K562 (cell line): ENCODE data around the gene DPEP2NB. TPM values are rescaled to one million over a fixed set of nuclear protein-coding genes. Genes with fewer than 3 reads are reported as not detected.

Experiments used
- ATAC-seq: fragments of 200-7000 bp; cut with Tn5 transposase; 3 replicates; pipeline ENCODE4 v1.9.1; 2020; ENCODE audit warnings: moderate library complexity
- BruUV-seq: library from RNA; stranded (reverse); fragments of 400-500 nt; replicated peaks from 2 replicates; lab custom pipeline; 2021; lab: Mats Ljungman, UMichigan
- CTCF ChIA-PET: fragments of 300-600 bp; formaldehyde crosslinking; extraction: SDS; loops from one replicate; lab custom pipeline; 2021; ENCODE audit warnings: low intra/inter-chr PET ratio; lab: Yijun Ruan, JAX
- POLR2A ChIA-PET: fragments of 300-600, 350-650 bp; sonication (Branson Sonifier 250); formaldehyde crosslinking; extraction: SDS; loops from one replicate; lab custom pipeline; 2021; ENCODE audit warnings: antibody characterized with exemption, inconsistent platforms; lab: Yijun Ruan, JAX
- DNase-seq, 4 experiments: peaks; one replicate each; pipeline versions ENCODE4 v3.0.0 to v3.0.0-alpha.2; 2011 to 2018; ENCODE audit warnings: low spot score in 3 of 4, mixed read lengths in 3 of 4; ENCODE audit errors: extremely low read depth in 1 of 4
- FAIRE-seq: peaks from 2 replicates; lab custom pipeline; 2011; peaks lifted over from hg19 to GRCh38; lab: Jason Lieb, UNC
- H2AFZ ChIP-seq: 2 replicates; pipeline ENCODE4 v1.6.0; 2011; ENCODE audit warnings: low read depth, low read length, control low read depth, inconsistent platforms
- H3K27ac ChIP-seq: fragments of 200-600 bp; 3 replicates; pipeline ENCODE4 v1.8.0; 2011; ENCODE audit warnings: low read depth, mild to moderate bottlenecking, control low read depth, inconsistent platforms, low read length, moderate library complexity, mixed read lengths; ENCODE audit errors: extremely low read depth
- H3K27me3 ChIP-seq, 2 experiments: fragments of 300-600 bp in 1 of 2; 2 replicates in 1 of 2; 3 replicates in 1 of 2; pipeline versions ENCODE4 v1.6.0 to v1.8.0; 2011; ENCODE audit warnings: inconsistent platforms in 2 of 2, low read length in 2 of 2, mild to moderate bottlenecking in 1 of 2, mixed read lengths in 1 of 2, moderate library complexity in 1 of 2; ENCODE audit not compliant: control insufficient read depth in 2 of 2, insufficient read depth in 2 of 2
- H3K36me3 ChIP-seq: fragments of 300-600 bp; 3 replicates; pipeline ENCODE4 v1.8.0; 2011; ENCODE audit warnings: mild to moderate bottlenecking, low read length, inconsistent platforms; ENCODE audit not compliant: control insufficient read depth, insufficient read depth
- H3K4me1 ChIP-seq, 2 experiments: fragments of 200-600 bp in 1 of 2; replicated peaks in 1 of 2; 2 replicates in 1 of 2; 3 replicates in 1 of 2; pipeline versions ENCODE4 v1.5.1 to v1.8.0; 2011; ENCODE audit warnings: inconsistent platforms in 2 of 2, low read length in 2 of 2, mild to moderate bottlenecking in 1 of 2, mixed read lengths in 1 of 2, moderate library complexity in 1 of 2; ENCODE audit not compliant: control insufficient read depth in 2 of 2, insufficient read depth in 2 of 2
- H3K4me2 ChIP-seq: 2 replicates; pipeline ENCODE4 v1.6.1; 2011; ENCODE audit warnings: low read length, control low read depth, inconsistent platforms, mixed read lengths; ENCODE audit not compliant: insufficient read depth
- H3K4me3 ChIP-seq: fragments of 200-600 bp; sonication (generic), shearing (Covaris generic); 2 replicates; pipeline ENCODE4 v1.5.1; 2016; ENCODE audit warnings: control low read depth, inconsistent platforms
- H3K79me2 ChIP-seq: fragments of 200-600 bp; 3 replicates; pipeline ENCODE4 v1.8.0; 2011; ENCODE audit warnings: low read length, inconsistent platforms; ENCODE audit not compliant: control insufficient read depth, insufficient read depth
- H3K9ac ChIP-seq, 2 experiments: 2 replicates each; pipeline versions ENCODE4 v1.6.0 to v1.6.1; 2011; ENCODE audit warnings: low read depth in 2 of 2, low read length in 2 of 2, control low read depth in 1 of 2, inconsistent platforms in 1 of 2, mild to moderate bottlenecking in 1 of 2, mixed read lengths in 1 of 2; ENCODE audit not compliant: insufficient read depth in 1 of 2
- H3K9me1 ChIP-seq: one replicate; pipeline ENCODE4 v1.6.0; 2011; ENCODE audit warnings: inconsistent platforms, mild to moderate bottlenecking, low read length, moderate library complexity; ENCODE audit not compliant: control insufficient read depth, insufficient read depth
- H3K9me3 ChIP-seq: replicated peaks from 2 replicates; pipeline ENCODE4 v1.5.1; 2011; ENCODE audit warnings: low read depth, low read length, inconsistent platforms; ENCODE audit not compliant: control insufficient read depth, insufficient read depth
- H4K20me1 ChIP-seq: replicated peaks from 2 replicates; pipeline ENCODE4 v1.6.1; 2011; ENCODE audit warnings: low read length, inconsistent platforms, mixed read lengths; ENCODE audit not compliant: control insufficient read depth, insufficient read depth
- CC2D1A ChIP-seq: fragments of 450-650 bp; IDR thresholded peaks from 2 replicates; pipeline ENCODE4 v1.6.1; 2017; ENCODE audit warnings: mild to moderate bottlenecking
- CEBPG ChIP-seq, 3 experiments: fragments of 200-800 bp in 1 of 3; sonication (Bioruptor generic) in 1 of 3; sonication (generic) in 1 of 3; formaldehyde crosslinking in 1 of 3; IDR thresholded peaks in 2 of 3; conservative IDR thresholded peaks in 1 of 3; 2 replicates each; pipeline versions ENCODE4 v1.6.1 to v1.8.0; 2016 to 2022; ENCODE audit warnings: missing compliant biosample characterization in 2 of 3, missing genetic modification characterization in 2 of 3, mild to moderate bottlenecking in 1 of 3, missing genetic modification reagents in 1 of 3
- DPF2 ChIP-seq: fragments of 450-650 bp; IDR thresholded peaks from 2 replicates; pipeline ENCODE4 v1.6.1; 2016
- ELF1 ChIP-seq: fragments of 200-800 bp; sonication (Bioruptor generic); IDR thresholded peaks from 2 replicates; pipeline ENCODE4 v1.6.1; 2016; ENCODE audit warnings: missing genetic modification characterization, missing compliant biosample characterization
- HDAC3 ChIP-seq: fragments of 450-650 bp; IDR thresholded peaks from 2 replicates; pipeline ENCODE4 v1.6.1; 2018; ENCODE audit warnings: borderline replicate concordance, mild to moderate bottlenecking, moderate library complexity; ENCODE audit not compliant: partially characterized antibody
- HMG20A ChIP-seq: fragments of 450-650 bp; formaldehyde crosslinking; conservative IDR thresholded peaks from 2 replicates; pipeline ENCODE4 v1.4.0; 2020; ENCODE audit warnings: mild to moderate bottlenecking, mixed read lengths
- HNRNPK ChIP-seq: fragments of 200-400 bp; formaldehyde crosslinking; IDR thresholded peaks from one replicate; pipeline ENCODE4 v1.6.1; 2018; ENCODE audit warnings: mild to moderate bottlenecking, low read depth, low read length; ENCODE audit not compliant: poor library complexity, severe bottlenecking
- KHSRP ChIP-seq: fragments of 450-650 bp; IDR thresholded peaks from 2 replicates; pipeline ENCODE4 v1.6.1; 2017
- KLF16 ChIP-seq: IDR thresholded peaks from 2 replicates; pipeline ENCODE4 v1.6.1; 2016; ENCODE audit warnings: antibody characterized with exemption
- MBD2 ChIP-seq: sonication (generic); IDR thresholded peaks from 2 replicates; pipeline ENCODE4 v1.6.1; 2016; ENCODE audit warnings: low read depth, borderline replicate concordance
- NR2F6 ChIP-seq: fragments of 450-650 bp; formaldehyde crosslinking; IDR thresholded peaks from 2 replicates; pipeline ENCODE4 v1.4.0; 2020; ENCODE audit warnings: mild to moderate bottlenecking
- REST ChIP-seq, 2 experiments: fragments of 450-650 bp; formaldehyde crosslinking in 1 of 2; IDR thresholded peaks; 2 replicates each; pipeline versions ENCODE4 v1.4.0 to v1.6.1; 2014 to 2020; ENCODE audit warnings: mild to moderate bottlenecking in 2 of 2, borderline replicate concordance in 1 of 2, low read depth in 1 of 2
- TCF7 ChIP-seq: sonication (generic); IDR thresholded peaks from 2 replicates; pipeline ENCODE4 v1.6.1; 2016; ENCODE audit warnings: antibody characterized with exemption, borderline replicate concordance
- TEAD2 ChIP-seq: fragments of 450-650 bp; IDR thresholded peaks from 2 replicates; pipeline ENCODE4 v1.6.1; 2016; ENCODE audit warnings: missing genetic modification characterization, control low read depth, missing compliant biosample characterization
- U2AF2 ChIP-seq: fragments of 200-400 bp; formaldehyde crosslinking; optimal IDR thresholded peaks from 2 replicates; pipeline ENCODE3; 2017; ENCODE audit warnings: low read depth, mild to moderate bottlenecking, low read length
- ZNF644 ChIP-seq: fragments of 200-800 bp; sonication (Bioruptor generic); IDR thresholded peaks from 2 replicates; pipeline ENCODE4 v1.6.1; 2016; ENCODE audit warnings: low read depth, missing genetic modification characterization, missing compliant biosample characterization
- WGBS: fragments of 100-300 bp; shearing (Covaris generic); methylation state at CpG from one replicate; pipeline ENCODE4 v1.1.6; 2016; ENCODE audit warnings: low coverage, mixed read lengths; ENCODE audit not compliant: insufficient coverage; ENCODE audit errors: missing lambda C conversion rate; 5-methylcytosine and 5-hydroxymethylcytosine counted together
- in situ Hi-C: fragments of 300-500 bp; cut with MboI; formaldehyde crosslinking; loops from 4 replicates; pipeline ENCODE4 v1.15.0; 2018; ENCODE audit warnings: inconsistent platforms, mixed read lengths
- intact Hi-C: fragments of 100-400 bp; cut with micrococcal nuclease; formaldehyde crosslinking; loops from 2 replicates; pipeline ENCODE4 v1.14.2; 2022
- polyA plus RNA-seq, 8 experiments: library from polyadenylated mRNA; depleted of rRNA in 4 of 8; stranded (reverse) in 5 of 8; unstranded in 3 of 8; fragments of >200 nt; fragmentation: Nextera tagmentation in 2 of 8; fragmentation: Illumina TruSeq in 1 of 8; extraction: Ambion mirVana in 2 of 8; extraction: Trizol in 1 of 8; gene quantifications; 2 replicates each; pipeline versions ENCODE4 v1.2.1 to v1.2.3, GENCODE V29; 2011 to 2014; ENCODE audit warnings: inconsistent platforms in 1 of 8, missing spikeins in 1 of 8
- total RNA-seq, 7 experiments: library from RNA; depleted of rRNA in 6 of 7; stranded (reverse); fragments of >200 nt in 6 of 7; fragmentation: Illumina TruSeq in 2 of 7; extraction: Trizol in 2 of 7; gene quantifications; 2 replicates each; pipeline versions ENCODE4 v1.2.1 to v1.2.3, GENCODE V29; 2011 to 2021; ENCODE audit warnings: low replicate concordance in 1 of 7

DPEP2NB gene
- total and polyA plus RNA-seq, 9 of the 15 experiments (the other 6 are each of a cell fraction or from before 2014, with no cell fraction given): not detected

DNA sequence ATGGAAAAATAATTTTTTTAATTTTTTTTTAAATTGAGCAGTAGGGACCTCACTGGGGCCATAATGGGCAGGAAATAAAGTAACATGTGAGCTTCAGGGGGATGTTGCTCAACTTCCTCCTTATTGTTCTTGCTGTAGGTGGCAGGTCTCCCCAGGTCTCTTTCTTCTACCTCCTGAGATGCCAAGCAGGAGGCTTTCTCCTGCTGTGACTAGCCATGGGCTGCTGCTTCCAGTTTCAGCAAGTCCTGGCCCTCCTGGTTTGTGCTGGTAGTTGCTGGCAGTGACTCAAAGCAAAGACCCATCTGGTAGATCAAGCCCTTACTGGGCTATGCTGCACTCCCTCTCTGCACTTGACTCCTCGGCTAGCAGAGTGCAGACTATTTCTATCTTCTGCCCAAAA is 2.3 kb downstream of the DPEP2NB start:
- Histone ChIP-seq H3K9ac (no peak overlapping the region; a peak in 1 of 4 replicates), H3K27me3 (no peaks in the 10 kb centered on the region; a peak in 1 of 5 replicates), H3K27ac (no peak overlapping the region), H3K9me1 (no peaks in the 10 kb centered on the region), H3K79me2 (no peaks in the 10 kb centered on the region), H3K36me3 (no peaks in the 10 kb centered on the region), H3K9me3 (no peaks in the 10 kb centered on the region), H2AFZ (peak overlapping the region; percentile 27; the same call in 1 of the 2 replicates), H4K20me1 (no peaks in the 10 kb centered on the region), H3K4me2 (no peak overlapping the region), H3K4me1 (peaks cover 0 to 13% of the 10 kb centered on the region in 2 experiments; a peak in 2 of 5 replicates), H3K4me3 (no peak overlapping the region)
- FAIRE-seq (no peak), DNase-seq (no peak), ATAC-seq (peak; percentile 23; the same call in 1 of the 3 replicates)
- ChIA-PET CTCF (no interaction called here), POLR2A (interaction anchor here (0.6 to 2.7 kb wide), 3 partner anchors 9 to 168 kb away, joined by 3 to 13 read pairs (median 3); partner anchors contain the start of genes DDX28 and DUS2)
- 14% methylated on average over 1 of the region's 1 CpG for WGBS
- no TSS peak for BruUV-seq
- intact Hi-C loops (no loop called here), in situ Hi-C loops (no loop called here)
- TF ChIP-seq CC2D1A (no peak), KLF16 (peak; percentile 62; the same call in 1 of the 2 replicates), TCF7 (no peak), TEAD2 (tag) (no peak), ZNF644 (tag) (no peak), CEBPG (CRISPR knock-in tag; IDR thresholded peaks at IDR 0.05) (0 out of 2 replicates have a peak, but pooled peaks have one; percentile 14), CEBPG (tag; conservative IDR thresholded peaks at IDR 0.05 in 1 of 2, IDR thresholded peaks at IDR 0.05 in 1 of 2) (no peak), DPF2 (no peak), NR2F6 (CRISPR knock-in tag) (no peak), KHSRP (no peak), U2AF2 (no peak), HMG20A (CRISPR knock-in tag) (no peak), MBD2 (no peak), HDAC3 (no peak), ELF1 (tag) (no peak), REST (IDR thresholded peaks at IDR 0.05; ENCODE audit: borderline replicate concordance) (peak; percentile 73), REST (CRISPR knock-in tag; IDR thresholded peaks at IDR 0.05; ENCODE audit: low read depth) (no peak), HNRNPK (no peak)
